PC-9 (cell line): Measurements from ENCODE around the gene RNF112.
A peak's percentile ranks its signal among the peaks of the same experiment; 100 is the strongest.

Source experiments
- CTCF ChIP-seq: fragments of 200-600 bp; sonication (generic); conservative IDR thresholded peaks from 2 replicates; pipeline ENCODE4 v1.6.1; 2017; ENCODE audit warnings: mixed run types, antibody characterized with exemption, mild to moderate bottlenecking, moderate library complexity
- EZH2 ChIP-seq: fragments of 200-600 bp; sonication (generic); IDR thresholded peaks from 2 replicates; pipeline ENCODE4 v1.8.0; 2017; ENCODE audit warnings: antibody characterized with exemption, low read depth

DNA sequence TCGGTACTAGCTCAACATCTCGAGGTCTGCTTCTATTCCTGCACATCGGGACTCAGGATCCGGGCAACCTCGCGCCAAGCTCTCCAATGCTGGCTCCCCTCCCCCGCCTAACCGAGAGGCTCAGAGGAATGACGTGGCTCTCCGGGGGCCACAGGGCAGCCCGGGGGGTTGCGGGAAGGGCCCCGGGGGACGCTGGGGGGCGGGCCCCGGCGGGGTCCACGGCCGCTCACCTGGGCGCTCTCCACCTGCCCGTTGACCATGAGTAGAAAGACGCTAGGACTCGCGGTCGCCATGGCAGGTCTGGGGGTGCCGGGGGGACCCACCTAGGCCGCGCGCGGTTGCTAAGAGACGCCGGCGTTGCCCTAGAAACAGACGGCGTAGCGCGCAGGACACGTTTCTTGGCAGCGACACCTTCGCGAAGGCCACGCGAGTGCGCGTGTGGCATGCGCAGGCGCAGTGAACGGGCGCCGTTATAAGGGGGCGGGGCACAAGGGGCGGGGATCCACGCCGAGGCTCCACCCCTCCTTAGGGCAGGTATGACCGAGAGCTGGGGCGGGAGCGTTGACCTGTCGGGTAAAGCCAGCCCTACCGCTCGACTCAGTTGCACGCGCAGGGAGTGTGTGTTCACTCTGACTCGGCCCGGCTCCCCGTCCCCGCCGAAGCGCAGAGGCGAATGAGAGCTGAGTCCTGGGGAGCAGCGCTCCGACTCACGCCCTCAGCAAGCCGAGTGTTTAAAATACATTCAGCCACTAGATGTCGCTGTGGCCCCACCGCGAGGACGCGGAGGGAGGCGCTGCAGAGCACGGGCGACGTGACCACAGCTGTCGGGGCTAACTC is 48.5 kb upstream of the RNF112 start, which contains the start of gene B9D1:
- TF ChIP-seq CTCF (peak; percentile 97), EZH2 (no peak)
